AG09309 (cell line): ENCODE data around the gene C1orf105.

ENCODE experiments used
- DNase-seq: peaks from one replicate; pipeline ENCODE4 v3.0.0-alpha.2; 2010; ENCODE audit warnings: low read depth
- H3K4me3 ChIP-seq: 2 replicates; pipeline ENCODE4 v1.5.1; 2011; ENCODE audit warnings: mild to moderate bottlenecking, low read depth, low read length, moderate library complexity; ENCODE audit not compliant: control insufficient read depth
- CTCF ChIP-seq: IDR thresholded peaks from 2 replicates; pipeline ENCODE4 v1.5.1; 2011; ENCODE audit warnings: mild to moderate bottlenecking, low read depth, low read length, inconsistent platforms; ENCODE audit not compliant: insufficient read depth, control insufficient read depth; ENCODE audit errors: missing control alignments

C1orf105 gene

DNA sequence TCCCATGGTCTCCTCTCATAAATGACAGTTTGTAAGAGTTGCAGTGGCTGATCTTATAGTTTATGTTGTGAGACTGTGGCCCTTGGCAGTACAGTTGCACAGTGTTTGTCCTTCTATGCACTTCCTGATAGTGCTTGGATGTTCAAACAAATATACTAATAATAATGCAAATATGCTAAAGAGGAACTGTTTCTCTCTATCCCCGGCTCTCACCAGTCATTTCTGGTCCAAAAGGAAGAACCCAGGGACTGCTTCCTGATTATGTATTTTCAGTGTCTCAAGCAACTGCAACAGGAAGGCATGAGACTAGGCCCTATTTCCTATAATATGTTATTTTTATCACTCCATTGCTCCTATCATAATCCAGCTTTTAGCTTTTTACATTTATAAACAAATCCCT lies 95.4 kb downstream of the C1orf105 start:
- no peak for DNase-seq
- no peak overlapping the region for H3K4me3 ChIP-seq
- no peak for TF ChIP-seq CTCF

DNA sequence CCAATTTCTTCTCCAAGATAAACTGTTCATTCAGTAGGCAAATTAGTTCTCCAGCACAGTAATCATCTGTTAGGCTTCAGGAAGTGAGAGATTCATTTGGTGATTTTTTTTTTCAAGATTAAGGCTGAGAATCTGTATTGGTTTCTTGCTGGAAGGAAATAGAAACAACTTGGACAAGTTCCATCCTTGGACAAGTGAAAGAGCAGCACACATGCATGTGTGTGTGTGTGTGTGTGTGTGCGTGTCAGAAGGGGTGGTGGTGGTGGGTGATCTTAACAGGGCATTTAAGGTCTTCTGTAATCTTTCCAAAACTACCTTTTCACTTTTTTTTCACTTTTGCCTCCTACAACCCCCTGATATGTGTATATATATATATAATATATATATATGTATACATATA lies 96.6 kb downstream of the C1orf105 start:
- DNase-seq, result no peak
- no peak for TF ChIP-seq CTCF
- no peak overlapping the region for H3K4me3 ChIP-seq

- H3K4me3 ChIP-seq, result no peak overlapping the region
- TF ChIP-seq CTCF, result no peak
- no peak for DNase-seq
Observed at GRCh38 chr1:172517545-172517944, 97.1 kb downstream of the C1orf105 start.
